Measurements from ENCODE around the gene TTL. TPM values are rescaled to one million over a fixed set of nuclear protein-coding genes. Genes with fewer than 3 reads are reported as not detected.

Gene TTL
- total and polyA plus RNA-seq, 12 donors = 6.3 to 24.5 (median 17.3) TPM

DNA sequence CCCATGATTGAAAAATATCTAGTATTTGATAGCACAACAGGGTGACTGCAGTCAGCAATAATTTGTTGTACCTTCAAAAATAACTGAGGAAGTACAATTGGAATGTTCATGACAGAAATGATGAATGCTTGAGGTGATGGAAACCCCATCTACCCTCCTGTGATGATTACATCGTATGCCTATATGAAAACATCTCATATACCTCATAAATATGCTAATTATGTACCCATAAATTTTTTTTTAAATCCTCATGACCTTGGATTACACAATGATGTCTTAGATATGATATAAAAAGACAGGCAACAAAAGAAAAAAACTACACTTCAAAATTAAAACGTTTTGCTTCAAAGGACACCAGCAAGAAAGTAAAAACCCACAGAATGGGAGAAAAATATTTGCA is 59.0 kb downstream of the TTL start:
- Histone ChIP-seq H3K9me3 (replicated peaks in 1 of 3) (no peaks in the 10 kb centered on the region), H3K4me3 (peak overlapping the region in 1 of 4 donors; percentile 91), H3K36me3 (replicated peaks in 1 of 2) (no peaks in the 10 kb centered on the region), H3K27ac (peak overlapping the region in 2 of 5 donors; percentile 86 to 92), H3K4me1 (replicated peaks in 1 of 2) (peaks cover 11 to 24% of the 10 kb centered on the region in 2 donors), H3K27me3 (no peaks in the 10 kb centered on the region)
- intact Hi-C loops (cut with DNase I) = loop anchor here in 1 of 2 donors (5.0 kb wide), 1 partner anchor 59 kb away; the partner anchor contains the start of gene TTL
- 23 to 34% (median 29%) methylated on average over 2 of the region's 2 CpGs for WGBS, 4 donors
- TF ChIP-seq, protein P1, sequence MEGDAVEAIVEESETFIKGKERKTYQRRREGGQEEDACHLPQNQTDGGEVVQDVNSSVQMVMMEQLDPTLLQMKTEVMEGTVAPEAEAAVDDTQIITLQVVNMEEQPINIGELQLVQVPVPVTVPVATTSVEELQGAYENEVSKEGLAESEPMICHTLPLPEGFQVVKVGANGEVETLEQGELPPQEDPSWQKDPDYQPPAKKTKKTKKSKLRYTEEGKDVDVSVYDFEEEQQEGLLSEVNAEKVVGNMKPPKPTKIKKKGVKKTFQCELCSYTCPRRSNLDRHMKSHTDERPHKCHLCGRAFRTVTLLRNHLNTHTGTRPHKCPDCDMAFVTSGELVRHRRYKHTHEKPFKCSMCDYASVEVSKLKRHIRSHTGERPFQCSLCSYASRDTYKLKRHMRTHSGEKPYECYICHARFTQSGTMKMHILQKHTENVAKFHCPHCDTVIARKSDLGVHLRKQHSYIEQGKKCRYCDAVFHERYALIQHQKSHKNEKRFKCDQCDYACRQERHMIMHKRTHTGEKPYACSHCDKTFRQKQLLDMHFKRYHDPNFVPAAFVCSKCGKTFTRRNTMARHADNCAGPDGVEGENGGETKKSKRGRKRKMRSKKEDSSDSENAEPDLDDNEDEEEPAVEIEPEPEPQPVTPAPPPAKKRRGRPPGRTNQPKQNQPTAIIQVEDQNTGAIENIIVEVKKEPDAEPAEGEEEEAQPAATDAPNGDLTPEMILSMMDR (IDR thresholded peaks at IDR 0.05) = no peak
- TF ChIP-seq POLR2A (IDR thresholded peaks at IDR 0.05) = no peak
- DNase-seq = no peak

DNA sequence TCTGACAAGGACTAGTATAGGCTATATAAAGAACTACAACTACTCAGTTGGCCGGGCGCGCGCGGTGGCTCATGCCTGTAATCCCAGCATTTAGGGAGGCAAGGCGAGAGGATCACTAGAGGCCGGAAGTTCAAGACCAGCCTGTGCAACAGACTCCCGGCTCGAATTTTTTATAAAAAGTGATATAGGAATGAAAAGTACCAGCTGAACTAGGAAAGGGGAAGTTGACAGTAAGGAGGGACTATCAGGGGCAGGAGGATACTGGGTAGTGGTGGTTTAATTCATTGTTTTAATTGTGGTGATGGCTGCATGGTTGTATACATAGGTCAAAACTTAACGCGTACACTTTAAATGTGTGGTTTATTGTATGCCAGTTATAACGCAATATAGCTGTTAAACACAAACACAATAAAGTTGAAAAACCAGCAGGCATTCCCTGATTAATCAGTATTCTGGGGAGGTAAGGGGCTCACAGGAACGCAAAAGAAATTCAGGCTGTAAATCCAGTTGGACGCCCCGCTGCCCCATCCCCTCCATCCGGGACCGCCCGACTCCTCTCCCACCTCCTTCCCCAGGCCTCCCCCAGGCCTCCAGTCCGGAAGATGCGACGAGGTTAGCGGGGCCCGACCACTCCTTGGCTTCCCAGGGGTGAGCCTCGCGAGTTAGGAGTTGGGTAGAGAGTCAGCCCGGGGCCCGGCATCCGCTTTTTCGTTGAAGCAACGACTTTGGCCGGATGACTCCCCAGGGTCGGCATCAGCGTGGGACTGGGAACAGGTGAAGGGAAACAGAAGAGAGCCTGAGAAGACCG is 59.6 kb downstream of the TTL start:
- intact Hi-C loops (cut with DNase I) = loop anchor here in 1 of 2 donors (5.0 kb wide), 1 partner anchor 59 kb away; the partner anchor contains the start of gene TTL
- 15 to 31% (median 20%) methylated on average over 19 to 34 of the region's 34 CpGs for WGBS, 4 donors
- peak; percentile 62 to 75 (median 69) for DNase-seq
- Histone ChIP-seq H3K36me3 (replicated peaks in 1 of 2) (no peaks in the 10 kb centered on the region), H3K27ac (peak overlapping the region; percentile 68 to 95 (median 92)), H3K27me3 (no peaks in the 10 kb centered on the region), H3K9me3 (replicated peaks in 1 of 3) (no peaks in the 10 kb centered on the region), H3K4me3 (peak overlapping the region; percentile 26 to 99 (median 80)), H3K4me1 (replicated peaks in 1 of 2) (peaks cover 11 to 24% of the 10 kb centered on the region in 2 donors)
- TF ChIP-seq POLR2A (IDR thresholded peaks at IDR 0.05) = peak; percentile 7 to 59
- TF ChIP-seq, protein P1 (IDR thresholded peaks at IDR 0.05) = no peak

- TF ChIP-seq, protein P1 (IDR thresholded peaks at IDR 0.05) = no peak
- no peak for TF ChIP-seq POLR2A (IDR thresholded peaks at IDR 0.05)
- intact Hi-C loops (cut with DNase I) = loop anchor here in 1 of 2 donors (5.0 kb wide), 1 partner anchor 60 kb away; the partner anchor contains the start of gene TTL
- Histone ChIP-seq H3K4me1 (replicated peaks in 1 of 2) (peaks cover 11 to 24% of the 10 kb centered on the region in 2 donors), H3K36me3 (replicated peaks in 1 of 2) (peaks cover 0 to 6% of the 10 kb centered on the region in 2 donors), H3K27ac (peak within 1 kb of the TSS; percentile 68 to 95 (median 92)), H3K4me3 (peak within 1 kb of the TSS; percentile 26 to 99 (median 80)), H3K9me3 (replicated peaks in 1 of 3) (no peaks in the 10 kb centered on the region), H3K27me3 (no peaks in the 10 kb centered on the region)
- DNase-seq = peak; percentile 82 to 94 (median 89)
- WGBS, 4 donors = 0 to 1% (median 0%) methylated on average over 17 to 67 of the region's 67 CpGs
These were observed 60.4 kb downstream of the TTL start, which contains the start of gene POLR1B for GRCh38 chr2:112542123-112542983. POLR1B (plus strand) TSS chr2:112542465; CDS start chr2:112542495, 30 bp downstream.

Measured in adrenal gland (tissue), 12 donors.